Neural crest cell (in vitro differentiated cells): ENCODE data around the gene DDX1. TPM values are rescaled to one million over a fixed set of nuclear protein-coding genes. Genes with fewer than 3 reads are reported as not detected.

Source experiments
- DNase-seq: peaks from one replicate; pipeline ENCODE4 v3.0.0; 2021; ENCODE audit warnings: low read depth, mixed read lengths, low spot score
- H3K27ac Mint-ChIP-seq: one replicate; pipeline ENCODE4 v1.8.0; 2021; ENCODE audit warnings: mild to moderate bottlenecking, mixed read lengths; ENCODE audit not compliant: unreplicated experiment
- H3K27me3 Mint-ChIP-seq: 2 replicates; pipeline ENCODE4 v1.8.0; 2021; ENCODE audit warnings: low read depth, mild to moderate bottlenecking, mixed read lengths
- H3K36me3 Mint-ChIP-seq: 2 replicates; pipeline ENCODE4 v1.8.0; 2021; ENCODE audit warnings: low read depth, mild to moderate bottlenecking, mixed read lengths
- H3K4me1 Mint-ChIP-seq: 2 replicates; pipeline ENCODE4 v1.8.0; 2021; ENCODE audit warnings: mixed read lengths
- H3K4me3 Mint-ChIP-seq: one replicate; pipeline ENCODE4 v1.8.0; 2021; ENCODE audit warnings: mild to moderate bottlenecking, mixed read lengths
- H3K9me3 Mint-ChIP-seq: 2 replicates; pipeline ENCODE4 v1.8.0; 2021; ENCODE audit warnings: mixed read lengths
- CTCF ChIP-seq: fragments of 200-600 bp; sonication (generic); conservative IDR thresholded peaks from 2 replicates; pipeline ENCODE4 v1.5.0; 2021; ENCODE audit warnings: antibody characterized with exemption, mild to moderate bottlenecking
- total RNA-seq: library from RNA; stranded (reverse); gene quantifications from 2 replicates; pipeline ENCODE4 v1.2.1, GENCODE V29; 2021

Gene DDX1
- total RNA-seq, 1 donor from 2014 or later = 154 TPM

- peaks cover 8% of the 10 kb centered on the region for H3K9me3 Mint-ChIP-seq
- no peaks in the 10 kb centered on the region for H3K27me3 Mint-ChIP-seq
- H3K4me3 Mint-ChIP-seq = no peak overlapping the region
- DNase-seq = no peak
- H3K36me3 Mint-ChIP-seq = peaks cover 8% of the 10 kb centered on the region
- TF ChIP-seq CTCF = no peak
- H3K4me1 Mint-ChIP-seq = peaks cover 35% of the 10 kb centered on the region
- H3K27ac Mint-ChIP-seq = no peak overlapping the region
Measured at GRCh38 chr2:15655123-15655887, 63.6 kb downstream of the DDX1 start.

GRCh38 chr2:15656090-15656489 is 64.4 kb downstream of the DDX1 start:
- TF ChIP-seq CTCF = no peak
- Mint-ChIP-seq H3K36me3 (peaks cover 8% of the 10 kb centered on the region), H3K27me3 (no peaks in the 10 kb centered on the region), H3K4me3 (no peak overlapping the region), H3K4me1 (peaks cover 27% of the 10 kb centered on the region), H3K27ac (no peak overlapping the region), H3K9me3 (peaks cover 8% of the 10 kb centered on the region)
- no peak for DNase-seq

GRCh38 chr2:15657759-15658158 is 66.1 kb downstream of the DDX1 start:
- no peak for TF ChIP-seq CTCF
- DNase-seq = no peak
- H3K27ac Mint-ChIP-seq = no peak overlapping the region
- peaks cover 8% of the 10 kb centered on the region for H3K9me3 Mint-ChIP-seq
- peaks cover 8% of the 10 kb centered on the region for H3K36me3 Mint-ChIP-seq
- H3K4me1 Mint-ChIP-seq = peaks cover 17% of the 10 kb centered on the region
- no peak overlapping the region for H3K4me3 Mint-ChIP-seq
- H3K27me3 Mint-ChIP-seq = no peaks in the 10 kb centered on the region

- DNase-seq = no peak
- TF ChIP-seq CTCF = no peak
- Mint-ChIP-seq H3K9me3 (peaks cover 11% of the 10 kb centered on the region), H3K27ac (no peak overlapping the region), H3K36me3 (peaks cover 8% of the 10 kb centered on the region), H3K4me1 (peaks cover 11% of the 10 kb centered on the region), H3K4me3 (no peak overlapping the region), H3K27me3 (no peaks in the 10 kb centered on the region)
Measured at GRCh38 chr2:15658911-15659310, 67.2 kb downstream of the DDX1 start.

GRCh38 chr2:15660491-15661294 is 69.0 kb downstream of the DDX1 start:
- no peak overlapping the region for H3K4me3 Mint-ChIP-seq
- no peak for TF ChIP-seq CTCF
- H3K9me3 Mint-ChIP-seq = peaks cover 12% of the 10 kb centered on the region
- peaks cover 8% of the 10 kb centered on the region for H3K36me3 Mint-ChIP-seq
- H3K27me3 Mint-ChIP-seq = no peaks in the 10 kb centered on the region
- no peak for DNase-seq
- H3K27ac Mint-ChIP-seq = no peak overlapping the region
- peaks cover 20% of the 10 kb centered on the region for H3K4me1 Mint-ChIP-seq
